GM21381 (cell line): ENCODE data around the gene MEGF6.
"Not testable (repeated sequence)": the region's sequence is repeated elsewhere in the genome, so short reads cannot be mapped to it uniquely, and the experiment has no call there.

Experiments used
- ATAC-seq: cut with Tn5 transposase; IDR thresholded peaks from one replicate; pipeline ENCODE4 v1.9.1; 2021; ENCODE audit warnings: mild to moderate bottlenecking, moderate library complexity; ENCODE audit not compliant: unreplicated experiment

MEGF6 gene

DNA sequence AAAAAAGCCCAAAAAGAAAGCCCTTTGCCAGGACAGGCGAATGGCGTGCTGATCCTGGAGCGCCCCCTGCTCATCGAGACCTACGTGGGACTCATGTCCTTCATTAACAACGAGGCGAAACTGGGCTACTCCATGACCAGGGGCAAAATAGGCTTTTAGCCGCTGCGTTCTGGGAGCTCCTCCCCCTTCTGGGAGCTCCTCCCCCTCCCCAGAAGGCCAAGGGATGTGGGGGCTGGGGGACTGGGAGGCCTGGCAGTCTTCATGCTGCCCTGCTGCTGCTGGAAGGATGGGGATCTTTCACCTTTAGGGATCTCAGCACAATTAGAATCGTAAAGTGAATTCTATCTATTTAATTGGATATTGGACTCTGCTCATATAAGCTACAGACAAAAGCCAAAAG is 17.1 kb upstream of the MEGF6 start:
- ATAC-seq = no peak

DNA sequence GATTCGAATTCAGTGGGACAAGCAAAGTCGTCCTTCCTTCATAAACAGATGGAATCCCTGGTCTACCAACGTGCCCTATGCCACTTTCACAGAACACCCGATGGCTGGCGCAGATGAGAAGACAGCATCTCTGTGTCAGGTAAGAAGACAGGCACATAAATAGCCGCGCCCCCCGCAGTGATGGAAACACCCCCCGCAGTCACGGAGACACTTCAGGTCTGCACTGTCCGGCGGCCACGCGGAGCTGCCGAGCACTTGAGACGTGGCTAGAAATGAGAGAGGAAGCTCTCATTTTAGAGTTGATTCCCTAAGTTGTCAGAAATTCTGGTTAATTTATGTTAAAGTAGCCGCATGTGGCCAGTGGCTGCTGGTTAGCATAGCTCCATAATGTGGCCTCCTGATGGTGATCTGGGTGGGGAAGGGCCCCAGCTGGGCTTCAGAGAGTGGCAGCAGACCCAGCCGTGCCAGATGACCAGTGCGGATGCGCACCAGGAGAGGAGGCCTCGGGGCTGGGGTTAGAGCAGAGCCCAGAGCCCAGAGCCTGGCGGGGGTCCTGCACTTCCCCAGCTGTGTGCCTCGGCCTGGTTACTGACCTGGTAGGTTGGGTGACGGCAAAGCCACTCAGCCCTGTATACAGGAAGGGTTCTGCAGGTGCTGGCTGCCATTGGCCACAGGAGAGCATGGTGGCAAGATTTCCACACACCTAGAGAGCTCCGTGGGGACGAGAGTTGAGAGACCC is 16.4 kb upstream of the MEGF6 start:
- ATAC-seq = no peak

DNA sequence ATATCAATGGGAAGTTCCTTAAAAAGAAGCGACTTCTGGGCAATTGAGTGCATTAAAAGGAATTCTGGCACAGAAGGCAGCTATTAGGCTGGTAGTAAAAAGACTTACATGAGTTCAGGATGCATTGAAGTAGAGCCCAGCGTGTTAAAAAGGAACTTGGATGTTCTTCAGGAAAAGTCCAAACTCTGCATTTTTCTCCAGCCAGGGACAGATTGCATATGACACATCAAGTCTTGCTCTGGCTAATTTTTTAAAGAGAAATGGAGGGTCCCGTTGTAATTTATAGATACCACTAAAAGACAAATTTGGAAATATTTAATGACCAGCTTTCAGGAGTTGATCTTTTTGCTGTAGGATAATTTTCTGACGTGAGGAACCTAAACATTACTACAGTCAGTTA is 14.7 kb upstream of the MEGF6 start:
- no peak for ATAC-seq

DNA sequence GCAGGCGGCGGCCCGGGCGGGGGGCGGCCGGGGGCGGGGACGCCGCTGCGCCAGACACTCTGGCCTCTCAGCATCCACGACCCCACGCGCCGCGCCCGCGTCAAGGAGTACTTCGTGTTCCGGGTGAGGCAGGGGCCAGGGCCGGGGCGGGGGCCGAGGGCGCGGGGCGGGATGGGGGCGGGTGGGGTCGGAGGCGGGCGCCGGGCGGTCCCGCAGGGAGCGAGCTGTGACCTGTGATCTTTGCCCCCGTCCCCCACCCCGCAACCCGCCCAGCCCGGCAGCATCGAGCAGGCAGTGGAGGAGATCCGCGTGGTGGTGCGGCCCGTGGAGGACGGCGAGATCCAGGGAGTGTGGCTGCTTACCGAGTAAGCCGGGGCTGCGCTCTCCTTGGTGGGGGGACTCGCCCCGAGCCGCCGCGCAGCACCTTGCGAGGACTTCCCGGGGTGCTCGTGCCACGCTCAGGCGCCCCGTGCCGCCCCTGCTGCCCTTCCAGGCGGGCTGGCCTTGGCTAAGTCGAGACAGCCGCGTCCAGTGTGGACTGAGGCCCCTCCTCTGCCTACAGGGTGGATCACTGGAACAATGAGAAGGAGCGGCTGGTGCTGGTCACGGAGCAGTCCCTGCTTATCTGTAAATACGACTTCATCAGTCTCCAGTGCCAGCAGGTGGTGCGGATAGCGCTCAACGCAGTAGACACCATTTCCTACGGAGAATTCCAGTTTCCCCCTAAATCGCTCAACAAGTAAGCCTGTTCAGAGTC is 14.0 kb upstream of the MEGF6 start:
- ATAC-seq = peak; percentile 15

DNA sequence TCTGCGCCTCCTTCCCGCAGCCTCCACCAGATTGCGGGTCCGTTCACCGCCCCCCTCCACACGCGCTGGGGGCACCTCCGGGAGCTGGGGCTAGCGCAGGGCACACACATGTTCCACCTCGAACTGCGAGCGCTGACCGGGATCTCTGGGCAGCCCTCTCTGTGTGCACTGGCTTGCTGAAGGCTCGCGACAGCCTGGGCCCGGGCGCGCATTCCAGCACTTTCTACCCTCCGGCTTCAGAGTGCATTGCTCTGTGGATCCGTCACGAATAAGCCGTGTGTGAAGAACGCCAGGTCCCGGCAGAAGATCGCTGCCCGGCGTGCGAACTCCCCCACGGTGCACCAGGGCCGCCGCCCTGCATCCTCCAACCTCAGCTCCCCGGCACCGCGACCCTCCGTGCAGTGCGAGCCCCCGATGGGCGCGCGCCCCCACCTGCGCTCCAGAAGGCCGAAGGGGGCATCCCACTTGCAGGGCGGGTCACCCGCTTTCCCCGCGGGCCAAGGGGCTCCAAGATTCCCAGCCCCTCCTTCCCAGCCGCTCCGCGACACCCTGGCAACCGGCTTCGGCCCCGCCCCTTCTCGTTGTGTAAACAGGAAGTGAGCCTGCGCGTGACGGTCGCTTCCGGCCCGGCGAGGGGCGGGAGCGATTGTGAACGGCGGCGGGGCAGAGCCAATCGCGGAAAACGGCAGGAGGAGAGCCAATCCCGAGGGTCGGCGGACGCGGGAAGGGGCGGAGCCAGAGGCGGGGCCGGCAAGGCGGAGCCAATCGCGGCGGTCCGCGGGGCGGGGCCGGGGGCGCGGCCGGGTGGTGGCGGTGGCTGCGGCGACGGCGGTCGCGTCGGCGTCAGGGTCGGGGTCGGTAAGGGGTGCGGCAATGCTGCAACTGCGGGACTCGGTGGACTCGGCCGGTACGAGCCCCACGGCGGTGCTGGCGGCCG is 13.2 kb upstream of the MEGF6 start, which contains the start of gene TPRG1L:
TSS of gene TPRG1L (plus strand) at position 816 of the 937 bp plus-strand sequence. CDS start at position 874, 58 bp downstream.
- ATAC-seq = peak; percentile 96

DNA sequence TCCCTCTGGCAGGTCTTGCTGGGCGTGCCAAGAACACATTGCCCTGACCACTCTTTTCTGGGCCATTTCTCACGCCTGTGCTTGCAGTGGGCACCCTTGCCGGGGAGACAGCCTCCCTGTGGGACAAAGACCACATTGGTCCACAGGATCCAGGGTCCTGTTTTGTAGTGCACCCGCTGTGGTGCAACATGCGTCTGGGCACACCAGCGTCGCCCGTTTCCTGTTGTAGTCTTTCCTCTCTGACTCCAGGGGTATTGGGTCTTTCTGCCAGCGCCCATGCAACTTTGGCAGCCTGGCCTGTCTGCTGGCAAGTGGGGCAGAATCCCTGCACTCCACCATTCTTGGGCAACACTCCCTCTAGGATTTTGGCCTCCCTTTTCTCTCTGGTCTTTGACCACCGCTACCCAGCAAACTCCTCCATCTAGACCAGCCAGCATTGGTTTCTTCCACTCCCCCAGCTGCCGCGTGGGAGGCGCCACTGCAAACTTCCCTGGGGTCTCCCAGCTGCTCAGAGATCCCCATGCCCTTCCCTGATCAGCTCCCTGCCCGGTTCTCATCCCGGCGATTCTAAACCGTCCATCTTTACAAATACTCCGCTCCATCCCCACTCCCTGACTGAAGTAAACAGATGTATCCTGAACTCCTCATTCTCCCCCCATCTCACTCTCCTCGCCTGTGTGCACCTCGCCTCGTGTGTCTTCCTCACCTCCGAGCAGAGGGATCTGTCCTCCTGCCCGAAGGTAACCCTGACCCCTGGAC is 12.3 kb upstream of the MEGF6 start:
- ATAC-seq = no peak

DNA sequence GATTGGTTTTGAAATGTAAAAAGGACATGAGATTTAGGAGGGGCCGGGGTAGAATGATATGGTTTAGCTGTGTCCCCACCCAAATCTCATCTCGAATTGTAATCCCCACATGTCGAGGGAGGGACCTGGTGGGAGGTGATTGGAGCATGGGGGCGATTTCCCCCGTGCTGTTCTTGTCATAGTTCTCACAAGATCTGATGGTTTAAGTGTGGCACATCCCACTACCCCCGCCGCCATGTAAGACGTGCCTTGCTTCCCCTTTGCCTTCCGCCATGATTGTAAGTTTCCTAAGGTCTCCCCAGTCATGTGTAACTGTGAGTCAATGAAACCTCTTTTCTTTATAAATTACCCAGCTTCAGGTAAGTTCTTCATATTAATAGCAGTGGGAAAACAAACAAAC is 10.8 kb upstream of the MEGF6 start:
- ATAC-seq = not testable (repeated sequence)

DNA sequence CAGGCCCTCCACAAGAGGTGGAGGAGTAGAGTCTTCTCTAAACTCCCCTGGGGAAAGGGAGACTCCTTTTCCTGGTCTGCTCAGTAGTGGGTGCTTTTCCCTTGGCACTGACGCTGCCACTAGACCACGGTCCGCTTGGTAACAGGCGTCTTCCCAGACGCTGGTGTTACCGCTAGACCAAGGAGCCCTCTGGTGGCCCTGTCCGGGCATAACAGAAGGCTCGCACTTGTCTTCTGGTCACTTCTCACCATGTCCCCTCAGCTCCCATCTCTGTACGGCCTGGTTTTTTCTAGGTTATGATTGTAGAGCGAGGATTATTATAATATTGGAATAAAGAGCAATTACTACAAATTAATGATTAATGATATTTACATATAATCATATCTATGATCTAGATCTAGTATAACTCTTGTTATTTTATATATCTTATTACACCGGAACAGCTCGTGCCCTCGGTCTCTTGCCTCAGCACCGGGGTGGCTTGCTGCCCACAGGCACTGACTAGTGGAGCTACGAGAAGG is 9.9 kb upstream of the MEGF6 start:
- not testable (repeated sequence) for ATAC-seq

DNA sequence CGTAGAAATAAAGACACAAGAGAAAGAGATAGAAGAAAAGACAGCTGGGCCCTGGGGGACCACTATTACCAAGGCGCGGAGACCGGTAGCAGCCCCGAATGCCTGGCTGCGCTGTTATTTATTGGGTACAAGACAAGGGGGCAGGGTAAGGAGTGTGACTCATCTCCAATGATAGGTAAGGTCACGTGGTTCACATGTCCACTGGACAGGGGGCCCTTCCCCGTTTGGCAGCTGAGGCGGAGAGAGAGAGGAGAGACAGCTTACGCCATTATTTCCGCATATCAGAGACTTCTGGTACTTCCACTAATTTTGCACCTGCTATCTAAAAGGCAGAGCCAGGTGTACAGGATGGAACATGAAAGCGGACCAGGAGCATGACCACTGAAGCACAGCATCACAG is 9.4 kb upstream of the MEGF6 start:
- no peak for ATAC-seq

DNA sequence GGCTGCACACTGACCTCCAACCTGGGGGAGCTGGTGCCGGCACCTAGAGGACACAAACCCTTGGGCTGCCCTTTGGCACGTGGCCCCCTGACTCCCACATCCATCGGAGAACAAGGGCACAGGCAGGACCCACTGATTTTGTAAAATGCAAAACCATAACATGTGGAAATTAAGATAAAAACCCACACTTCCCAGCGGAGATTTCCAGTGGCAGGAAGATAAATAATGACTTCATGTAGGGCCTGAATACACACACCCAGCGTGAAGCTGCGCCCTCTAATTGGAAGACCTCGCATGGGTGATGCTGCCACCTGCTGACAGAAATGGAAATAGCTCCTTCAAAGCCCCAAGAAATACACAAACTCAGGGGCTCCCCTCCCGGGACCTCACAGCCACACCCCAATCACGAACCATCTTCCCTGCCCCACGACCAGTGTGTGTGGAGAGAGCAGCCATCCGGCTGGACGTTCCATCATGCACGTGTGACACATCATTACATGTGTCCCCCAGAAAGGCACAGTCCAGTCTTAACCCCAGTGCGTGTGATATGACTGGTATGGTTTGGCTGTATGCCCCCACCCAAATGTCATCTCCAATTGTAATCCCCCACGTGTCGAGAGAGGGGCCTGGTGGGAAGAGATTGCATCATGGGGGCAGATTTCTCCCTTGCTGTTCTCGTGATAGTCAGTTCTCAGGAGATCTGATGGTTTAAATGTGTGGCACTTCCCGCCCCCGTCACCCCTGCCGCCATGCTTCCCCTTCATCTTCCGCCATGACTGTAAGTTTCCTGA is 7.8 kb upstream of the MEGF6 start:
- peak; percentile 72 for ATAC-seq

DNA sequence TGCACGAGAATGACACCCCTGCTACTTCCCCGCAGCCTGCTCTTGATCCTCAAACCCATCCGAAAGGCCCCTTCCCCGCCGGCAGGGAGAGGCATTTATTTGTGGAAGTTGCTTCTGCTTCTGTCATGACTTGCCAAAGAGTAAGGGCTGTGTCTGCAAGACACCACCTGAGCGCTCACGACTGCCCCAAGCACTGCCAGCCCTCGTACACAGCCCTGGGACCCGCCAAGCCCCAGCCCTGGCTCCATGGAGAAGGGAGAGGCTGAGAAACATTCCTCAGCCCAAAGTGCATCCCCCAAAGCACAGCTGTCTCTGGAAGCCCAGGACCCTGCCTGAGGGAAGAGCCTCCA is 7.2 kb upstream of the MEGF6 start:
- no peak for ATAC-seq

DNA sequence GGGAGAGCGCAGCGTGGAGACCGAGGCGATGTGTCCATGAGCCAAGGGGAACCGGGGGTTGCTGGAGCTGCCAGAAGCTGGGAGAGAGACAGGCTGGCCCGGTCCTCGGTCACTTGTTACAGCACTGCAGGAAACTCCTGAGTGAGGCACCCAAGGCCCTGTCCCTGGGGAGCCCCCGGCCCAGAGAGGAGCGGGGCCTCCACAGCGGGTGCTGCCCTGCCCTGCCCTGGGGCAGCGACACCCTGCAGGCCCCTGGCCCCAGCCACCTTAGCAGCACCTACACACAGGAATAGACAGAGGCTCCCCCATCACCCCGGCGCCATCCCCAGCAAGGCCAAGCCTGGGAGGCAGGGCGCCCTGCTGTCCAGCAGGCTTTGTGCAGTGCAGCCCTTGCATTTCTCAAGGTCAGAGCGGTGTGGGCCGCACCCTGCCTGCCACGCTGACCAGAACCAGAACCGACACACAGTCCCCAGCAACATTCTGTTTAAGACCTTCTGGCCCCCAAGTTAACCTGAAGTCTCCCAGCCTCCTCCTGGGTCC is 6.6 kb upstream of the MEGF6 start:
- ATAC-seq = no peak

DNA sequence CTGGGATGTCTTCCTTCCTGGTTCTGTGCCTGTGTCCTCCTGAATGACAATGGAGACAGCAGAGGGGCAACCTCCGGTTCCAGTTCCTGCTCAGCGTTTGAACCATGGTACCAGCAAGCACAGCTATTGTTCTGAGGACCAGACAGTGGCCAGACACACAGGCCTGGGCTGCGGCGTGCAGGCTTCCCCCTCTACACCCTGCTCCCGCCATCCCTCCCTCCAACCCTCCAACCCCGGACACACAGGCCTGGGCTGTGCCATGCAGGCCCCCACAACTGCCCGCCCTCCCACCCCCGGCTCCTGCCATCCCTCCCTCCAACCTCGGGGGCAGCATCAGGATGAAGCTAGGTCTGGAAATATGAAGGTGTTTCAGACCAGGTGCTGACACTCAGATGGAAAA is 5.6 kb upstream of the MEGF6 start:
- ATAC-seq = no peak

DNA sequence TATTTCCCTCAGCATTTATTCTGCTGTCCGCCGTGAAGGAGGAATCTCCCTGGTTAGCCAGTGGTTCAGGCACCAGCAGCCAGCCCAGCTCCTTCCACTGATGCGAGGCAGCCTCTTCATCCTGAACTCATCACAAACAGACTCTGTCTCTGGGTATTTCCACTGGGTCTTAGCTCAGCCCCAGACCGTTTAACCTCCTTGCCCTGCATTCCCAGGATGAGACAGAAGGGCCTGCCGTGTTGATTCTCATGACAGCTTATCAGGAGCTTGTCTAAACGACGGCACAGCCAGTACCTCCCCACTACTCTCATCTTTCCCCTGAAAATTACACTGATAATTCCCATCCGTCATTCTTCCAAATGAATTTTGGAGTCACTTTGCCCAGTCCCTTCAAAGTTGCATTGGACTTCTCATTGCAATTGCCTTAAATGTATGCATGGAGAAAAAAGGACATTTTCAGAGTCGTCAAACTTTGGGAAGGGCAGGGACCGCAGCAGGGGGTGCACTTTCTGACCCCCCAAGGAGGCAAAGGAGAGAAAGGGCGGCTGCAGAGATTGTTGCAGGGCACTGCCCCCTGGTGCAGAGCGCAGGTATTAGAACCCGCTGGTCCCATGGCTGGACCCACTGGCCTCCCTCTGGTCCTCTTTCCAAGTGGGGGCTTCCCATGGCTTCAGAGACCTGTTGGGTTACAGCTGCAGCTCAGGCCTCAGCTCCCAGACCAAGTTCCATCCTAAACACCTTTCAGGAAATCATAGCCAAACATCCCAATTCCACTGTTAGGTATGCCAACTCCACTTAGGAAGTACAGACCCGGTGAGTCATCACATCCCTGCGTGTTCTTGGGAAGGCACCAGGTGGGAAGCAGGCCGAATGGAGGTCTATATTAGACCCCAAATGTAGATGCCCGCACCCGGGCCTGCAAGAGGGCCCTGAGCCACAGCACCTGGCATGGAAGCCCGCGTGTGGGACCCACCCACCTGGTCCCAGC is 3.7 kb upstream of the MEGF6 start:
- no peak for ATAC-seq

DNA sequence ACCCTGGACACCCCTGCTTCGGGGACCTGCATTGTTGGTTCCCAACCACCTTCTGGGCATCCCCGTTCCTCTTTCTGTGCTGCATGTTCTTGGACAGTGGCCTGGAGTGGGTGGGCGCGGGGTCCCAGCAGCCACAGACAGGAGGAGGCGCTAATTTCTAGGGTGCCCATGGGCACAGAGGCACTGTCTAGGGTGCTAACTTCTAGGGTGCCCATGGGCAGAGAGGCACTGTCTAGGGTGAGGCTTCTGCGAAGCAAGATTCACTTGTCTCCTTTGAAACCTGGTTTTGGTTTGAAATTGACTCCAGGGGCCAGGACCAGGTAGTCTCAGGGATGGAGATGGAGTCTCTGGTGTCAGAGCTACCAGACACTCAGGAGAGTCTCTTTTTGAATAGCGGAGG is 815 bp upstream of the MEGF6 start:
- ATAC-seq = no peak

DNA sequence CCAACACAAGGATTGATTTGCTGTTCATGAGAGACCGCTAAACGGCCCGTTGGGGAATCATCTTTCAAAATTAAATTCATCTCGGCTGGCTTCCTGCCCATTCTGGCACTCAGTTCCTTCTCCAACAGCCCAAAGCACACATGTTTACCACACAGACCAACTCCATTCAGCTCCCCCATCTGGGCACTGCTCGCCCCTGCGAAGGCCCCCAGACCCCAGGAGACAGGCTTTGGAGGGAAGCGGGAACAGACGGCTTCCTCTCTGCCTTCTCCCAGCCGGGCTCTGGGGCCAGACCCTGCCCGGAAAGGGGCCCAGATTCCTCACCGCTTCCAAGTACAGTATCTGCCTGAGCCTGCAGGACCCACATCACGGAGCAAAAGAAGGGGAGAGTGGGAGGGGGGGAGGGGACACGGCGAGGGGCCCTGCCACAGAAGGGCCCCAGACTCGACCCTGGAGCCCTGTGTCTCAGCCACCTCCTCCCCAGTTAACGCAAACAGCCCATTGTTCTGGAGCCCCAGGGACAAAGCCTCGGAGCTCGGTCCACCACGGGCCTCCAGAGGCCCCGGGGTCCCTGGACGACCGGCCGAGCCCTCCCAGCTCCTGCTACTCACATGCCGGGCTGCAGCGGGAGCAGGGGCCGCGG is 660 bp downstream of the MEGF6 start:
- no peak for ATAC-seq

DNA sequence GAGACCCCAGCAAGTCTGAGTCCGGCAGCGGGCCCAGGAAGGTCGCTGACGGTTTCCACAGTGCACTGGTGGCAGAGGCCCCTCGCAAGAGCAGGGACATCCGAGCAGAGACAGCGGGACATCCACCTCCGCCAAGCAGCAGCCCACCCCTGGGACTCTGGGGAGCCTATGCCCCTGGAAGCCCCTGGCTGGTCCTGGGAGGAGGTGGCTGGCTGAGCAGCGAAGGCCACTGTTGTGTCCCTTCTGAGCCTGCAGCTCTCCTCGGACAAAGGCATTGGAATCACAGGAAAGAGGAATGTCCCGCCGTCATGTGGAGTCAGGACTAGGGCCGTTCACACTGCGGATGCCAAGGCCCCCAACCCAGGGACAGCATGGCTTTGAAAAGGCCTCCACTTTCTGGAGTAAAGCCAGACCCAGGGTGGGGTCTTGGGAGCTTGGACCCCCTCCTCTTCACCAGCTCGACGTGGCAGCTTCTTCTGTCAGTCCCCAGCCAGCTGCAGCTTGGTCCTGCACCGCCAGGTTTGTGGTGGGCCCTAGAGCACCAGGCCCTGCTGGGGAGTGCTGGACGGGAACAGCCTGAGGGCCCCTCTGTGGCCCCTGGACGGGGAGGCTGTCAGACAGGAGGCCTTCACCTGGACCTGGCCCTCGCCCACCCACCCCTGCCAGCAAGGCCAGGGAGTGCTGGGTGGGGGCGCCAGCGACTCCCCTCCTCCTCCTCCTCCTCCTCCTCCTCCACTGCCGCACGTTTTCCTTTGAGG is 1.4 kb downstream of the MEGF6 start:
- ATAC-seq = no peak
